Right lobe of liver (tissue), 6 donors: ENCODE measurements around the gene ANO4. TPM values are rescaled to one million over a fixed set of nuclear protein-coding genes. Genes with fewer than 3 reads are reported as not detected.

Experiments used
- ATAC-seq, 4 donors: fragments of 200-7000 bp; cut with Tn5 transposase; one replicate each; pipeline ENCODE4 v1.9.1; 2020; ENCODE audit warnings: mild to moderate bottlenecking in 4 of 4, moderate library complexity in 4 of 4
- DNase-seq, 3 donors: peaks; one replicate each; pipeline ENCODE4 v3.0.0-alpha.2; 2020
- H3K27ac ChIP-seq, 3 donors: fragments of 200-600 bp; one replicate each; pipeline ENCODE4 v1.8.0; 2022
- H3K27me3 ChIP-seq, 2 donors: fragments of 200-600 bp; one replicate each; pipeline ENCODE4 v1.8.0; 2022
- H3K36me3 ChIP-seq, 4 donors: fragments of 200-600 bp; sonication (generic) in 1 of 4; one replicate each; pipeline versions ENCODE4 v1.5.1 to v1.8.0; 2017 to 2022; ENCODE audit warnings: control low read depth in 1 of 4
- H3K4me1 ChIP-seq, 4 donors: fragments of 200-600 bp; sonication (generic) in 1 of 4; one replicate each; pipeline versions ENCODE4 v1.5.1 to v1.8.0; 2017 to 2022; ENCODE audit warnings: control low read depth in 1 of 4
- H3K4me3 ChIP-seq, 3 donors: fragments of 200-600 bp; one replicate each; pipeline ENCODE4 v1.8.0; 2022
- H3K9me3 ChIP-seq, 4 donors: fragments of 200-600 bp; sonication (generic) in 1 of 4; one replicate each; pipeline versions ENCODE4 v1.5.1 to v1.8.0; 2017 to 2022; ENCODE audit warnings: control low read depth in 1 of 4
- POLR2A ChIP-seq: fragments of 450-650 bp; IDR thresholded peaks from one replicate; pipeline ENCODE4 v1.6.1; 2017; ENCODE audit warnings: antibody characterized with exemption, mild to moderate bottlenecking
- WGBS: methylation state at CpG from one replicate; pipeline ENCODE4 v1.1.6; 2018; ENCODE audit warnings: low coverage, low lambda C conversion rate; ENCODE audit not compliant: insufficient coverage; ENCODE audit errors: missing lambda C conversion rate; 5-methylcytosine and 5-hydroxymethylcytosine counted together
- intact Hi-C, 2 donors: fragments of 100-400 bp; cut with DNase I; formaldehyde crosslinking; loops; one replicate each; pipeline versions ENCODE4 v1.11.2 to v1.14.1; 2022
- total RNA-seq, 6 experiments: library from RNA; depleted of rRNA in 2 of 6; stranded (reverse); fragments of >200 nt in 2 of 6; fragmentation: NEBNext Ultra II Directional in 3 of 6; extraction: Animal tissue kit (Norgen Biotek cat#: 25700) in 3 of 6; gene quantifications; one replicate each; pipeline versions ENCODE4 v1.1.0 to v1.2.4, GENCODE V29; 2016 to 2023
- TF ChIP-seq, protein P1 (sequence below), 4 donors: fragments of 200-600 bp in 3 of 4; fragments of 450-650 bp in 1 of 4; IDR thresholded peaks; one replicate each; pipeline versions ENCODE4 v1.5.1 to v1.8.0; 2016 to 2022; ENCODE audit warnings: antibody characterized with exemption in 4 of 4, mild to moderate bottlenecking in 2 of 4
- donor health status: DM: no; HTN: yes; CAD: no.
- donor health status: DM: no; HTN: no; CAD: no.
- donor health status: DM: no; HTN: no; CAD: no.
- donor health status: DM: no; HTN: yes; CAD: no.
- donor health status: DM: no; HTN: yes; CAD: no.

ANO4 gene
- total RNA-seq, 6 experiments from 2014 or later: 0.13 TPM; not detected in 5

DNA sequence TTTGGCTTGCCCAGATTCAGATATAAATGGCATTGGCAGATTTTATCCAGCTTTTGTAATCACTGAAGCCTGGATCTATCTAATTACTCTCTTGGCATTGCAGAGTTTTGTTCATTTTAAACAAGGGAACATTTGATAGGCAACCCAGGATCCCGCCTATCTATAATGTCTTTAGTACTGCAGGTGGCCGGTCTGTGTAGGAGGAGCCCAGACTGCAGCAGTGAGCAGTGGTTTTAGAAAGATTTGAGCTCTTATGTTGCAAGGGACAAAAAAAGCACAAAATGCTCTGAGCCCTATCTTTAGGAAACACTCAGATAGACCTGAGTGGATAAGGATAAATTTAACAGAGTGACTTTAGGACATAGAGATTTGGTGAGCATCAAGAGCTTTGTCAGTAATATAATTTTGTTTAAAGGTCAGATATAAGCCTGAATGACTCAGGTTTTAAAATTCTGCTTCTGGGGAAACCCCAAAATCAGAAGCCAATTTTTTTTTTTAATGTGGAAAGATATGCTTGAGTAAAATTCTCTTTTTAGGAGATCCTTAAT lies 250.0 kb downstream of the ANO4 start:
- DNase-seq: no peak
- no peaks in the 10 kb centered on the region for H3K4me1 ChIP-seq

DNA sequence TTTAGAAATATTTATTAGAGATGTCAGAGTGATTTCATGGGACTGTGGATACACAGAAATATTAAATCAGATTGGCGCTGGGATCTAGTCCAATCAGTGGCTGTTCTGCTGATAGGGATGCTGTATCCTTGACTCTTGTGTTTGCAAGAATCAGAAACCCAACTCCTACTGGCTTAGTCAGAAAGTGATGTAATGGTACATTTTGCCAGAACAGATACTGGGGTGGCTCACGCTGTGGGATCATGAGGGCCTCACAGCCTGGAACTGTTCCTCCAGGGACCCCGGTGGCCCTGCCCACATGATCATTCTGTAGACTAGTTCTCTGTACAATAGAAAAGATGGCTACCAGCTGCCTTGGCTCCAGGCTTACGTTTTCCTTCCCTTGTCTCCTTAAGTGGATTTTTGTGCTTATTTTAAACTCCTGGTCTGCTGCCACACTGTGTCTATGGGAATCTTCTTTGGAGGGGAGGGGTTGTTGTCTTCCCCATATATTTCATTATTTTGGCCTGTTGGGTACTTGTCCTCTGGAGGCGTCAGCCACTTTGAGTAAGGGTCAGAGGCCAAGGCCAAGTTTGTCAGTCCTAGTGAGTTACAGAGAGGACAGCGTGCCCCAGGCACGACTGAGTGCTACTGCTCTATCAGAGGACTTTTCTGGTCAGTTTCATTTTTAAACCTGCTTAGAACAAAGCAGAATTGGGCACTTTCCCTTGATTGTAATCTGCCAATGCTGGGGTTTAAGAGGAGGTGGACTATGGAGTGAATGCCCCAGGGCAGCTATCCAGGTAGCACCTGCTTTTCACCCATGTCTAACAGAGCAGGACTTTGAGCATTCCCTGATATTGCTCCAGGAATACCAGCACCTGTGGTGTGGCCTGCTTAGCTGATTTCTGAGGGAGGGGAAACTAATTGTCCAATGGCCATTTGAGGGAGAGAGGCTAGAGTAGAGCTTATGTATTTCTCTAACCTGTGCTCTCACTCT lies 251.2 kb downstream of the ANO4 start:
- 38% methylated on average over 6 of the region's 7 CpGs for WGBS
- no peak for DNase-seq
- Histone ChIP-seq H3K4me3 (no peak overlapping the region), H3K9me3 (no peaks in the 10 kb centered on the region), H3K27ac (no peak overlapping the region), H3K4me1 (no peaks in the 10 kb centered on the region), H3K27me3 (no peaks in the 10 kb centered on the region), H3K36me3 (no peaks in the 10 kb centered on the region)
- no peak for ATAC-seq
- intact Hi-C loops: no loop called here
- TF ChIP-seq, protein P1, sequence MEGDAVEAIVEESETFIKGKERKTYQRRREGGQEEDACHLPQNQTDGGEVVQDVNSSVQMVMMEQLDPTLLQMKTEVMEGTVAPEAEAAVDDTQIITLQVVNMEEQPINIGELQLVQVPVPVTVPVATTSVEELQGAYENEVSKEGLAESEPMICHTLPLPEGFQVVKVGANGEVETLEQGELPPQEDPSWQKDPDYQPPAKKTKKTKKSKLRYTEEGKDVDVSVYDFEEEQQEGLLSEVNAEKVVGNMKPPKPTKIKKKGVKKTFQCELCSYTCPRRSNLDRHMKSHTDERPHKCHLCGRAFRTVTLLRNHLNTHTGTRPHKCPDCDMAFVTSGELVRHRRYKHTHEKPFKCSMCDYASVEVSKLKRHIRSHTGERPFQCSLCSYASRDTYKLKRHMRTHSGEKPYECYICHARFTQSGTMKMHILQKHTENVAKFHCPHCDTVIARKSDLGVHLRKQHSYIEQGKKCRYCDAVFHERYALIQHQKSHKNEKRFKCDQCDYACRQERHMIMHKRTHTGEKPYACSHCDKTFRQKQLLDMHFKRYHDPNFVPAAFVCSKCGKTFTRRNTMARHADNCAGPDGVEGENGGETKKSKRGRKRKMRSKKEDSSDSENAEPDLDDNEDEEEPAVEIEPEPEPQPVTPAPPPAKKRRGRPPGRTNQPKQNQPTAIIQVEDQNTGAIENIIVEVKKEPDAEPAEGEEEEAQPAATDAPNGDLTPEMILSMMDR (IDR thresholded peaks at IDR 0.05): no peak
- no peak for TF ChIP-seq POLR2A

More for the DNA sequence above, 250.0 kb downstream of the ANO4 start:
- Histone ChIP-seq H3K27ac (no peak overlapping the region), H3K9me3 (no peaks in the 10 kb centered on the region), H3K27me3 (no peaks in the 10 kb centered on the region), H3K4me3 (no peak overlapping the region), H3K36me3 (no peaks in the 10 kb centered on the region)
- no peak for ATAC-seq
- intact Hi-C loops: no loop called here
- 55% methylated on average over 2 of the region's 2 CpGs for WGBS
- TF ChIP-seq, protein P1 (IDR thresholded peaks at IDR 0.05): no peak

GRCh38 chr12:101047652-101048051 lies 253.1 kb downstream of the ANO4 start:
- no peaks in the 10 kb centered on the region for H3K36me3 ChIP-seq
- no peak overlapping the region for H3K4me3 ChIP-seq
- H3K27me3 ChIP-seq: no peaks in the 10 kb centered on the region
- WGBS: 47% methylated on average over 1 of the region's 1 CpG
- no peak for TF ChIP-seq POLR2A
- TF ChIP-seq, protein P1 (IDR thresholded peaks at IDR 0.05): no peak
- ATAC-seq (no peak), DNase-seq (no peak)
- intact Hi-C loops: no loop called here
- H3K4me1 ChIP-seq: no peaks in the 10 kb centered on the region
- no peaks in the 10 kb centered on the region for H3K9me3 ChIP-seq
- H3K27ac ChIP-seq: no peak overlapping the region

DNA sequence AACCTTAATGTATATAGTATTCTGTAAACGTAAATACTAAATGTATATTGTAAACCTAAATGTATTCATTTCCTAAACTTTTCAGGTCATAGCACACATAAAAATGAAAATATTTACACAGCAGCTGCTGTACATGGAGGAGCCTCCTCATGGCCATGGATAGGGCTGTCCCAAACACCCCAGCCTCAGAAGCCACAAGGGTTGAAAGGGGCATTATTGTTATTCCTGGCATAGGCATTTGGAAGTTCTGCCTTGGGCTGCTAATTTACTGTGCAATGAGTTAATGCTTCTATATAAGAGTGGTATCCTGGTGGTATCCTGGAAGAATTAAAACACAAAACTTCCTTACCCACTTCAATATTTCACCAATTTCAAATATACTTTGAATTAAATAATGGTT lies 256.1 kb downstream of the ANO4 start:
- no peak overlapping the region for H3K27ac ChIP-seq
- H3K27me3 ChIP-seq: no peaks in the 10 kb centered on the region
- no peaks in the 10 kb centered on the region for H3K9me3 ChIP-seq
- no peaks in the 10 kb centered on the region for H3K4me1 ChIP-seq
- H3K36me3 ChIP-seq: no peaks in the 10 kb centered on the region
- no peak for TF ChIP-seq POLR2A
- TF ChIP-seq, protein P1 (IDR thresholded peaks at IDR 0.05): no peak
- DNase-seq: no peak
- no peak for ATAC-seq
- intact Hi-C loops: no loop called here
- H3K4me3 ChIP-seq: no peak overlapping the region
- WGBS: 0% methylated on average over 1 of the region's 1 CpG
